Testis (tissue), 5 donors: ENCODE results near the gene SNX6. TPM values are rescaled to one million over a fixed set of nuclear protein-coding genes. Genes with fewer than 3 reads are reported as not detected.

Experiments
- DNase-seq: peaks from one replicate; pipeline ENCODE4 v3.0.0-alpha.2; 2019
- H3K27ac ChIP-seq, 2 donors: fragments of 200-600 bp; sonication (generic); one replicate each; pipeline ENCODE4 v1.5.1; 2019
- H3K27me3 ChIP-seq: fragments of 200-600 bp; sonication (generic); one replicate; pipeline ENCODE4 v1.5.1; 2019
- H3K36me3 ChIP-seq: fragments of 200-600 bp; sonication (generic); one replicate; pipeline ENCODE4 v1.5.1; 2017; ENCODE audit warnings: low read depth; ENCODE audit errors: missing control alignments
- H3K4me1 ChIP-seq: fragments of 200-600 bp; sonication (generic); one replicate; pipeline ENCODE4 v1.5.1; 2019
- H3K4me3 ChIP-seq, 2 donors: fragments of 200-600 bp; sonication (generic); one replicate each; pipeline ENCODE4 v1.5.1; 2017 to 2019
- H3K9me3 ChIP-seq: fragments of 200-600 bp; sonication (generic); one replicate; pipeline ENCODE4 v1.5.1; 2017
- CTCF ChIP-seq, 3 experiments: fragments of 450-650 bp in 2 of 3; fragments of 200-600 bp in 1 of 3; sonication (generic) in 1 of 3; IDR thresholded peaks; one replicate each; pipeline ENCODE4 v1.5.1; 2016 to 2019; ENCODE audit warnings: antibody characterized with exemption in 3 of 3, mild to moderate bottlenecking in 2 of 3, moderate library complexity in 1 of 3
- POLR2A ChIP-seq: fragments of 450-650 bp; IDR thresholded peaks from one replicate; pipeline ENCODE4 v1.6.1; 2017; ENCODE audit warnings: antibody characterized with exemption, mild to moderate bottlenecking, moderate library complexity
- WGBS, 2 donors: methylation state at CpG; one replicate each; pipeline ENCODE4 v1.1.5; 2018; 5-methylcytosine and 5-hydroxymethylcytosine counted together
- intact Hi-C: fragments of 100-400 bp; cut with DNase I; formaldehyde crosslinking; loops from one replicate; pipeline ENCODE4 v1.15.1; 2023; ENCODE audit warnings: low total_unique reads
- long read RNA-seq, 2 donors: transcript quantifications; one replicate each; lab custom pipeline, GENCODE V29; 2026
- polyA plus RNA-seq: library from polyadenylated mRNA; stranded (reverse); fragments of 350-450 nt; fragmentation: Illumina TruSeq; extraction: RNeasy Lipid Tissue Mini Kit (QIAGEN cat#74804); gene quantifications from one replicate; pipeline ENCODE4 v1.2.3, GENCODE V29; 2014; ENCODE audit warnings: low read depth, low replicate concordance; ENCODE audit not compliant: insufficient read depth
- total RNA-seq, 2 donors: library from RNA; depleted of rRNA; stranded (reverse); fragments of >200 nt; gene quantifications; one replicate each; pipeline ENCODE4 v1.2.3, GENCODE V29; 2016

SNX6 gene
- total RNA-seq, result 100 to 1,000 TPM; 105 to 123 TPM
- polyA plus RNA-seq, result 74.8 TPM
- long read RNA-seq, donor 1, transcript SNX6-201 (14 exons, 2,001 nt), result major isoform, 41 of 86 reads
- long read RNA-seq, donor 1, transcript SNX6-202 (13 exons, 3,398 nt), result minor isoform, 6 of 86 reads
- long read RNA-seq, donor 1, partial matches to known transcripts, result 37 of 86 reads
- long read RNA-seq, donor 1, other reads (novel, unspliced or antisense), result 0 of 86 reads
- long read RNA-seq, donor 2, transcript SNX6-201 (14 exons, 2,001 nt), result major isoform, 32 of 78 reads
- long read RNA-seq, donor 2, transcript SNX6-202 (13 exons, 3,398 nt), result minor isoform, 10 of 78 reads
- long read RNA-seq, donor 2, partial matches to known transcripts, result 36 of 78 reads
- long read RNA-seq, donor 2, other reads (novel, unspliced or antisense), result 0 of 78 reads

- WGBS, 2 donors, result 1% methylated on average over 23 to 74 of the region's 84 CpGs
- no peaks in the 10 kb centered on the region for H3K36me3 ChIP-seq
- peak within 1 kb of the TSS; percentile 98 to 100 for H3K4me3 ChIP-seq
- DNase-seq, result peak; percentile 88
- peaks cover 8% of the 10 kb centered on the region for H3K4me1 ChIP-seq
- no peak for TF ChIP-seq CTCF (IDR thresholded peaks at IDR 0.05)
- peak; percentile 31 for TF ChIP-seq POLR2A
- peak within 1 kb of the TSS; percentile 95 to 98 for H3K27ac ChIP-seq
- intact Hi-C loops, result no loop called here
- H3K27me3 ChIP-seq, result no peaks in the 10 kb centered on the region
- H3K9me3 ChIP-seq, result no peaks in the 10 kb centered on the region
These were observed at the start of gene SNX6 for GRCh38 chr14:34629657-34630529. SNX6 (minus strand) TSS chr14:34630148; CDS start chr14:34630116, 32 bp downstream.

GRCh38 chr14:34678735-34679134, 48.8 kb upstream of the SNX6 start:
- Histone ChIP-seq H3K4me1 (no peaks in the 10 kb centered on the region), H3K4me3 (no peak overlapping the region), H3K9me3 (no peaks in the 10 kb centered on the region), H3K27me3 (no peaks in the 10 kb centered on the region), H3K36me3 (no peaks in the 10 kb centered on the region), H3K27ac (no peak overlapping the region)
- WGBS, 2 donors, result 92 to 96% methylated on average over 8 of the region's 8 CpGs
- DNase-seq, result no peak
- TF ChIP-seq CTCF (IDR thresholded peaks at IDR 0.05) (no peak), POLR2A (no peak)
- intact Hi-C loops, result no loop called here

GRCh38 chr14:34678306-34678705, 48.4 kb upstream of the SNX6 start:
- Histone ChIP-seq H3K4me3 (no peak overlapping the region), H3K27me3 (no peaks in the 10 kb centered on the region), H3K36me3 (no peaks in the 10 kb centered on the region), H3K4me1 (no peaks in the 10 kb centered on the region), H3K27ac (no peak overlapping the region), H3K9me3 (no peaks in the 10 kb centered on the region)
- intact Hi-C loops, result no loop called here
- TF ChIP-seq POLR2A (no peak), CTCF (IDR thresholded peaks at IDR 0.05) (no peak)
- no peak for DNase-seq
- 70 to 75% methylated on average over 7 of the region's 7 CpGs for WGBS, 2 donors

- no peak for DNase-seq
- H3K27ac ChIP-seq, result no peak overlapping the region
- no peaks in the 10 kb centered on the region for H3K4me1 ChIP-seq
These were observed 46.7 kb upstream of the SNX6 start for GRCh38 chr14:34676516-34677211.

More at GRCh38 chr14:34676516-34677211, 46.7 kb upstream of the SNX6 start:
- Histone ChIP-seq H3K36me3 (no peaks in the 10 kb centered on the region), H3K9me3 (no peaks in the 10 kb centered on the region), H3K4me3 (no peak overlapping the region), H3K27me3 (no peaks in the 10 kb centered on the region)
- WGBS, 2 donors, result 79 to 88% methylated on average over 7 of the region's 7 CpGs
- TF ChIP-seq CTCF (IDR thresholded peaks at IDR 0.05), result no peak
- no peak for TF ChIP-seq POLR2A
- intact Hi-C loops, result no loop called here
